GM18870 (cell line): ENCODE data around the gene DENND1A.

Source experiments
- ATAC-seq: cut with Tn5 transposase; IDR thresholded peaks from one replicate; pipeline ENCODE4 v1.9.1; 2021; ENCODE audit warnings: moderate library complexity; ENCODE audit not compliant: unreplicated experiment

Gene DENND1A

DNA sequence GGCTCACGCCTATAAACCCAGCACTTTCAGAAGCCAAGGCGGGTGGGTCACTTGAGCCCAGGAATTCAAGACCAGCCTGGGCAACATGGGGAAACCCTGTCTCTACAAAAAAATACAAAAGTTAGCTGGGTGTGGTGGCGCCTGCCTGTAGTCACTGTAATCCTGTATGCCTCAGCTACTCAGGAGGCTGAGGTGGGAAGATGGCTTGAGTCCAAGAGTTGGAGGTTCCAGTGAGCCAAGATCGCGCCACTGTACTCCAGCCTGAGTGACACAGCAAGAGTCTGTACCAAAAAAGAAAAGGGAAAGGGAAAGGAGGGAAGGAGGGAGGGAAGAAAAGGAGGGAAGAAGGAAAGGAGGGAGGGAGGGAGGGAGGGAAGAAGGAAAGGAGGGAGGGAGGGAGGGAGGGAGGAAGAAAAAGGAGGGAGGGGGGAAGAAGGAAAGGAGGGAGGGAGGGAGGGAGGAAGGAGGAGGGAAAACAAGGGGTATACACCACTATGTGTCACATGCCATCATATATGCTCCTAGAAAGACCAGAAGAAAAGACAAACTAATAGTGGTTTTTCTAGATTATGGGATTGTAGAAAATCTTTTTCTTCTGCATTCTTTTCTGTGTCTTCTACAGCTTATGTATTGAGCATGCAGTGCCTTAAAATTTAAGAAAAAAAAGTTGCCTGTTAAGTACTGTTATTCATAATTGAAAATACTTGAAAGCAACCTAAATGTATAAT, 240.1 kb downstream of the DENND1A start:
- ATAC-seq = no peak

DNA sequence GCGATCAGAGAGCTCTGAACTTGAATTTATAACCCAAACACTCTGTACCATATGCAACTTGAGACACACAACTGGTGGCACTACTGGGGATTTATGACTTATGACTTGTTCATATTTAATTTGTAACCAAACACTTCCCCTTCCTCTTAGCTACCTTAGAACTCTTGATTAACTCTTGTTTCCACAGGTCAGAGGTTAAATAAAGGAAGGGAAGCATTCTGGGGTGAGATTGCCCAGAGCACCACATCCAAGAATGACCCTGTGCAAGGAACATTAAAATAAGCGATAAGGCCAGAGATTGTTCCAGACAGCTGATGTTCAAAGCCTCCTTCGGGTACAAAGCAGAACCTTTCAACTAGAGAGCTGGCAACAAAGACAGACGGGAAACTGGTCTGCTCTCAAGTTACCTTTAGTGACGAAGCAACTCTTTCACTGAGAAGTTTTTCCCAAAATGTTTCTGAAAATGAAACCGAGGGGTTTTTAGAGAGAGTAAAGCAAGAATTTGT, 242.6 kb downstream of the DENND1A start:
- ATAC-seq = no peak

DNA sequence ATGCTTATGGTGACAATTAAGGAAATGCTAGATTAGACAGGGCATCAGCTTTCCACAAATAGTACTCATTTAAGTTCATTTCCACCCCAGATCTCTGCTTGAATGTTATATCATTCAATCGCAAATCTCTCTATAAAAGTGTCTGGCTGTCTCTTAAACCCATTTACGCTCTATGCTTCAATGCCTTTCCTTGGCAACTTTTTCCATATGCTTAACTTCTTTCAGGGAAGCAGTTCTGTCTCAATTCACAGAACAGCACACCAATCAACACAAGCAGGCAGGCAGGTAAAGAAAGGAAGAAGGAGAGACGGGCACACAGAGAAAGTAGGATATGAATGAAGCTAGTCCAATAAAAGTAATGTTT, 243.1 kb downstream of the DENND1A start:
- ATAC-seq = no peak

DNA sequence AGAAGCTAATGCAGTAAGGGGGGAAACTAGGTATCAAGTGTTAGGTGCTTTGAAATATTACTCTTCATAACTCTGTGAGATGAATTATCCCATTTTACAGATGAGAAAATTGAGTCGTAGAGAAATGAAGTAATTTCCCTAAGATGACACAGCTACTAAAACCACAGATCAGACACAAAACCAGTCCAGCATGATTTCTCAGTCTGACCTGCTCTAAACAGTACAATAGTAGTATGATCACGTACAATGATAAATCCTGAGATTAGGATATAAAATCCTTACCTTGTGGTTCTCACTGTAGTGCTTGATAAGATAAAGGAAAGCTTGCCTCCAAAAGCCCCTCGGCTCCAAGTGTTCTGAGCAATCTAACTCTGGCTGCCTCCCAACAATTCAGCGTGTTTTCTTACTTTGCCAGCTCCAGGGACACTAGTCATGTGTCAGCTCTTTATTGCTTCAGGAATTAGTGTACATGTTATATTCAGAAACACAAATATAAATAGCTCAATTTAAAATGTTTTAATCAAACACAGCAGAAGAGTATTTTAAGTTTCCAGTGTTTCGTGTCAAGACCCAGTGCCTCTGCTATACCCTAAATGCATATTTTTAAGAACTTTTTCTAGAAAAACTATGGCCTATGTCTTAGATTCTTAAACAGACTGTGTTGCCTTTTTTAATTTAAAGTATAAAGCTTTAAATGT, 243.6 kb downstream of the DENND1A start:
- no peak for ATAC-seq

DNA sequence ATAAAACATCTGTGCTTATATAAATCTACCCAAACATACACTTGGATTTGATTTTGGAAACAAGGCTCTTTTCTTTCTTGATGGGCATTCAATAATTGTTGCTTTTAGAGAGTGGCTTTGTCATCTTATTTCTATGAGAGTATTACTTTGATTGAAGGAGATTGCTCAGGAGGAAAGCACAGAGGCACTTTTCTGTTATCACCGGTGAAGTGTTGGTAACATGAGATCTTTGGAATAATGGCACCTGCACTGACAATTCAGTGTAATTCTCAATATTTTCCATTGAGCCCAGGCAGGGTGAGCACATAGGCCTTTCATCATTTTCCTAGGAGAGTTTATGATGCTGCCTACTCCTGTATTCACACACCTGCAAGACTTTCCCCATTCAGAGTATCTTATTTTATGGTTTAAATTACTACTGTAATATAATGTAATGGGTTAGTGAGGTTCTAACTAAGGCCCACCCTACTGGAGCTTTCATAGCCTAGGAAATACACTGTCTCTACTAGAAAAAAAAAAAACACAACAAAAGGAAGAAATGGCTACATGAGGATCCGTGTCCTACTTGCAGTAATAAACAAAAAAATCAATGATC, 244.3 kb downstream of the DENND1A start:
- no peak for ATAC-seq

DNA sequence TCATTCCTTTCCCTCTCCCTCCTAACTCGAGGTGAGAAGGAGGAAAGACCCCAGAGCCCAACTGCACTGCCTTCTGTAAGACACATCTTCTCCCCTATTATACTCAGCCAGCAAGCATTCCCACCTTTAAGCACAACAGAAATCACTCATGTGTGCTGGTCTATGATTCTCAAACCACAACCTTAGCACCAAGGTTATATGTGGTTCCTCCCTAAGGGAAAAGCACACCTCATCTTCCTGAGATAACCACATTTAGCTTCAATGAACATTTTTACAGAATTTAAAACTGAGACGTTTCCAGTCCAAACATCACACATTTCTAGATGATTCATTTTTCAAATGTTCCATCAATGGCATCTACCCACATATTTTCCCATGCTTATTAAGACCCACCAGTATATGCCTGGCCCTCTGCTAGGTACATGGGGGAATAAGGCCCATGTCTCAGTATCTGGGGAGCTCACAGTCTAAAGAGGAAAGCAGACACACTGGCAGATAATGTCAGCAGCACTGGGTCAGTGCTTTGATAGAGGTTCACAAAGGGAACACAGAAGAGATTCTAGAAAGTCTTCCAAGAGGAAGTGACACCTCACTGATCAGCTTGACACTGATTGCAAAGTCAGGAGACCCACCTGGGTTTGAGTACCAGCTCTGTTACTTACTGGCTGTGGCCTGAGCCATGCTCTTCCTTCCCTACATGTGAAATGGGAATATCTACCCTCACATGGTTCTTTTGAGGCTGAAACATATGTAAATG, 245.4 kb downstream of the DENND1A start:
- ATAC-seq = no peak

DNA sequence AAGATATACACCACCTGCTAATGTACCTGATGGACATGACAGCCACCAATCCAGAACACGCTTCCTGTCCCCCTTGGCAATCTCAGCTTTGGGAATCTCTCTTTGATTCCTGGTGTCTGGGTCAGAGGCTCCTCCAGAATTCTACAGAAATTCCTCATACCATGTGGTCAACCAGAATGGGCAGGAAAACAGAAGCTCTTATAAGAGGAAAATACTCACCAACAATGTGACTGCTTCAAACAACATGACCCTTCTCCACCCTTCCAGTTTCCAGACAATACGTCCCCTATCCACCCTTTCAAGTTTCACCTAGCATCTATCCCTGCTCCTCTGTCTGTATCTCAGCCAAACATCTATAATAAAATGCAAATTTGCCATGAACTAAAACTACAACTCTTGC, 247.2 kb downstream of the DENND1A start:
- no peak for ATAC-seq

DNA sequence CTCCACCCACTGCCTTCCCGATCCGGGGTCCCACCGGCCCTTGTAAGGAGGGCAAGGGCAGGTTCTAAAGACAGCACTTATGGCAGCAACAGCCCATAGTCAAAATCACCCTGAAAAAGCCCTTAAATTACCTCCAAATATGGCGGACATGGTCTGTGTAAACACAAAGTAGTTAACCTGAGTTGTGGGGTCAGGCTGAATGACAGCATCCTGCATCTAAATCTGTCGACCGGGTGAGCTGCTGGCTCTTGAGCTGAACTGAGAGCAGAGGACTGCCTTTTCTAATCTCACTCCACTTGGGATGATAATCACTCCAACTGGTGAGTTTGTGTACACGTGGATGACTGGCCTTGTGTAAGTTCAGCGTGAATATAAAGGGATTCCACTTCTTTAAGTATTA, 249.6 kb downstream of the DENND1A start:
- ATAC-seq = no peak

DNA sequence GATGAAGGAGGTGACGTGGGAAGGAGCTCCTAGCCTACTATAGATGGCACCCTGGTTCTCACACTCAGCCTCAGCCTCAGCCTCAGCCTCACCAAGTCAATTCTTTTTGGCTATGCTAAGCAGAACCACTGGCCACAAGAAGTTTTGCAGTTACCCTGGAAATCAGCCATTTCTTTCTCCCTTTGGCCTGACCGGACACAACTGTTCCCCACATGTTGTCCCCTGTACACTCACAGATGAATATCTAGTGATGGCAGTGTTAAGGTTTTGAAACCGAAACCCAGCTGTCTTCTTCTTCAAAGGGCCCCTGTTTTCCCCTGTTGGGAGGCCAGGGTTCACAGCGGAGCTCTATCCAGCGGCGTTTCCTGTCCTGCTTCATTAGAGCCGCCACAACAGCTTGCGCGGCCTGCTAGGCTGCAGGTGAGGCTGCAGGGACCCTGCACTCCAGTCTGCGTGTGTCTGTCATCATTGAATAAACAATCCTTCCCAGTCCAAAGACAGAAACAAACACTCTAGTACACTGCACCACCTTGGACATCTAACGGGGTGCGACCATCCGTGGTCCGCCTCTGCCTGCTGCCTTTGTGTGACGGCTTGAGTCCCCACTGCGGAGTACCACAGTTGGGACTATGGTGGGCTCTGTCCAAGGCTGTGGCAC, 250.5 kb downstream of the DENND1A start:
- ATAC-seq = peak; percentile 94

DNA sequence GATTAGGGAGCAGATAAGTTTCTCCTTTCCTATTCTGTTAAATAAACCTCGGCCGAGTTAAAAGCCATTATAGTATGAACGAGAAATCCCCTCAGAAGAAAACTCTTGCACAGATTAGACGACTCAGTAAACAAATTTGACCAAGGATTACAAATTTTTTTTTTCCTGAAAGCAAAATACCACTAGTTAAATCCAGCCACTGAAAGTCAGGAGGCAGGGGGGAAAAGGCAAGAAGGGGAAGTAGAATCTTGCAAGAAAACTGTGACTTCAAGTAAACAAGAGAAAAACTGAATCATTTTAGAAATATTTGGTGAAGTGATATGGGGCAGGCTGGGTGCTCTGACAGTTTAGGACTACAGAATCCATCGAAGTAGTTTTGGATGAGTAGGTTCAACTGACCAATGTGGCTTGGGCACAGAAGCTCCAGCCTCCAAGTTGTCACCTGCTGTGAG, 251.0 kb downstream of the DENND1A start:
- no peak for ATAC-seq

DNA sequence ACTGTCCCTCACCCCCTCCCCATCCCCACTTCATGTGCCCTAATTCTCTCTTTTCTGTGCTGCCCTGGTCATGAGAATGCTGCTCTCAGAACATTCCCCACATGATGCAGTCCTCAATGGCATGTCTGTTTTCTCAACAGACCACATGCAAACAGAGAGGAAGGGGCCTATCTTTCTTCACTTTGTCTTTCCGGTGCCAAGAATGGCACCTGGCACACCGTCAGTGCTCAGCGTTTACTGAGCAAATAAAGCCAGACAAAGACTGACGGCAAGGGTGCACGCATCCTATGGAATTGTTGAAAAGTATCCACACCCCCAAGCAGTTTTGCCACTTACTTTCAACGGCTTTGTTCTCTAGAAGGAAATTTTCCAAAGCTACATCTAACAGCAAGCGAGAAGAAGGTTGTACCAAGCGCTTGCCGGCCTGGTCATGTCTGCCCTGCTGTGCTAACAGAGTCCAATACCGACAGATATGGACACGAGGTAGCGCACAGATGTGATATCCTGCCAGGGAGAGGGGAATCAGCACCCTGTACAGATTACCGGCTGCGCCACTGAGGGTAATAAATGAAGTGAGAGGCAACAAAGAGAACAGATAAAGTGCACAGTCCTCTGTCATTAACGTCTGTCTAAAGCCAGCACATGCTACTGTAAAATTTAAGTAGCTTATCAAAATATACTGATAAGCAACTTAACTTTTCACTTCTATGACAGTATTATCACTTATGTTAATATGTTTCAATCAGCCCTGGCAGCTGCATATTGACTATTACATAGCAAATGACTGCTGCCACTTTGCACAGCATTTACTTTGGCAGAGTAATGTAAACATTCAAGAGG, 251.7 kb downstream of the DENND1A start:
- ATAC-seq = no peak

DNA sequence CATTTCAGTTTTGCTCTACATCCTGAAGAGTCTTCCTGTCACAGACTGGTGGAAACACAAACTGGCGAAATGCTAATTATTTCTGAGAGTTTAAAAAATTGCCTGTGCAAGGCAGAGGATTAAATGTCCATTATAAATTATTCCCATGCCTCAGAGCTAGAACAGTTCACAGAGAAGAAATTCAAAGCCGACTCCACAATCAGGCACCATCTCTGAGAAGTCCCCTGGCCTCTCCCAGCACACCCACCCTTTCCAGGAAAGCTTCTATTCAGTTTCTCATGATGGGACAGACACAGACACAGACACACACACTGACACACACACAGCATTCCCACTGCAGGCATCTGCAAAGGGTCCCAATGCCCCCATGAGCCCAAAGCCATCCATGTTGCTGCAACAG, 253.1 kb downstream of the DENND1A start:
- ATAC-seq = no peak

DNA sequence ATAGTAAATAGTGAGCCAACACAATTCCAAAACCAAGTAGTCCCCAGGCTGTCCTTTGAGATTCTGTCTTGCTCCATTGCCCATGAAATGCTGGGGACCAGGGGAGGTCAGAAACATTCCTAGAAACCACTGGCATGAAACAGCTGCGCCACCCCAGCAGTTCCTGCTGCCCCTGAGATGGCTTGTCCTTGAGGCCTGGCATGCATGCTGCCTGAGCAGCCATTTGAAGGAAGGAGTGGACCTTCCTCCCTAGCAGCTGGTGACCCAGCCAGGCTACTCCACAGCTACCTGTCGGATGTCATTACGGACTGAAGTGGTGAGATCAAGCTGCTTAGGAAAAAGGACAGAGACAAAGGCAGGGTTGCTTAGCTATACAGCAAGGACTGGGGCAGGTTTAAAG, 260.6 kb downstream of the DENND1A start:
- no peak for ATAC-seq

DNA sequence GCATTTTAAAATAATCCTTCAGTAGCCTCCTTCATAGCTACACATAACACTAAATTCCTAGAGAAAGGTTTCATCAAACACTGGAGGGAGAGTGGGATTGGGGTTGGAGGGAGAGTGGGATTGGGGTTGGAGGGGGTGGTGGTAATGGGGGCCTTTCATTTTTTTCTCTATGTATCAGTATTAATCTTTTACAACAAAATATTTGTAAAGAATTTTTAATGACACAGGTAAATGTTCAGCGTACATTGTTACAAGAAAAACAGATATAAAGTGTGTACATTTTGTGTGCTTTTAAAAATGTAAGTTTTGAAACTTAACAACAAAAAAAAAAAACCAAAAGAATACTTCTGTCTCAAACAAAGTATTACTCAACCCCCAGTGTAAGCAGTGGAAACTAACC, 266.4 kb downstream of the DENND1A start:
- no peak for ATAC-seq

DNA sequence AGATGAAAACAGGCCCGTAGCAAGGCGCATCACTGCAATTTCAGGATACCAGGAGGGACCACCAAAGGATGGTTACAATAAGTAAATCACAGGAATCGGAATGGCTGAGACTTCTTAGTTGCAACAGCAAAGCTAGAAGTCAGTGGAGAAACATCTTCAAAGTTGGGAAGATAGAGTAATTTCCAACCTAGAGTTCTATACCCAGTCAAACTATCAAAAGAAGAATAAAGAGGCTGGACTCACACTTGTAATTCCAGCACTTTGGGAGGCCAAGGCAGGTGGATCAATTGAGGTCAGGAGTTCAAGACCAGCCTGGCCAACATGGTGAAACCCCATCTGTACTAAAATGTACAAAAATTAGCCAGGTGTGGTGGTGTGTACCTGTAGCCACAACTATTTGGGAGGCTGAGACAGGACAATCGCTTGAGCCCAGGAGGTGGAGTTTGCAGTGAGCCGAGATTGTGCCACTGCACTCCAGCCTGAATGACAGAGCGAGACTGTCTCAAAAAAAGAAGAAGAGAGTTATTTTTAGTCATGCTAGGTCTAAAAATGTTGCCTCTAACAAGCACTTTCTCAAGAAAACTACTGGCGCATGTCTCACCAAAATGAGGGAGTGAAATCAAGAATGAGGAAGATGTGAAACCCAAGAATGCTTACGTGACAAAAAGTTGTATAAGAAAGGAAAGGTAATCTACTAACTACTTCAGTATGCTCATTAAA, 267.7 kb downstream of the DENND1A start:
- no peak for ATAC-seq

DNA sequence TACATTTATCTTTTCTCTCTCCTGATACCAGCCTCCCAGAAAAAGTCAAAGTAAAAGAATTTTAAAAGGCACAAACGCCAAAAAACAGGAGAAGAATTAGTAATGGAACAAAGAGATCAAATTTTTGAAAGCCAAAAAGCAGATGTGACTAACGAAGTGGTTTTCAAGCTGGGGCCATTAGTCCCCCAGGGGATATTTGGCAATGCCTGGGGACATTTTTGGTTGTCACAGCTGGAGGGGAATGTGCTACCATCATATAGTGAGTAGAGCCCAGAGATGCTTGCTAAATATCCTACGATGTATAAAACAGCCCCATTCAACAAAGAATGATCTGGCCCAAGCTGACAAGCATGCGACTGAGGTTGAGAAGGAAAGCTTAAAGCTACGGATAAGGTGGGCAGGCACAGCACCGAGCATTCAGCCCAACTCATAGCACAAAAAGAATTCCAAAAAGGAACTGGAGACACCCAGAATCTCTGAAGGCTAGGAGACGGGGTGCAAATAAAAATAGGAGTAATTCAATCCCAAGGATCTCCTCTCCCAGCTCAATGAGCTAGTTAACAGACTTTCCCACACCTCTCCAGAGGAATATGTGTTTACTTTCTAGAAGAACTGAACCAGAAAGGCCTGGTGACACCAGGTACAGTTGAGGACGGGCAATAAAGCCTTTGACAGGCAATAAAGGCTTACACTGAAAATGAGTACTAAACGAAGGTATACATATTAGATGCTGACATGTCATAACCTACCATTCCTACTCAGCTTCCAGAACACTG, 269.0 kb downstream of the DENND1A start:
- ATAC-seq = no peak

DNA sequence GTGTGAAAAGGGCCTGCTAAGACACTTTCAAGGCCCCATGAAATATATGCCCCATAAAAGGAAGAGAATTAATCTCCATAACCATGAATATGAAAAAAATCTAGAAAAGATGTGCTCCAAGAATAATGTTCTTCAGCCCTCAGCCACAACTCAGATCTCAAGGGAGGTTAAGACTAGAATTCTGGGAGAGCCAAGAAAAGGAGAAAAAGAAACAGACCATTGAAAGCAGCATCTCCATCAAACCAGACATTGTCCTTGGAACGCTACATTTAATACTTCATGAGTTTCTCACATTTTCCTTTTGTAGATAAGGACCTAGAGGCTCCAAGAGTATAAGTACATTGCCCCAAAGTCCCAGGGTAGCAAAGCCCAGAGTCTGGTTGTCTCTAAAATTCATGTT, 270.6 kb downstream of the DENND1A start:
- no peak for ATAC-seq

DNA sequence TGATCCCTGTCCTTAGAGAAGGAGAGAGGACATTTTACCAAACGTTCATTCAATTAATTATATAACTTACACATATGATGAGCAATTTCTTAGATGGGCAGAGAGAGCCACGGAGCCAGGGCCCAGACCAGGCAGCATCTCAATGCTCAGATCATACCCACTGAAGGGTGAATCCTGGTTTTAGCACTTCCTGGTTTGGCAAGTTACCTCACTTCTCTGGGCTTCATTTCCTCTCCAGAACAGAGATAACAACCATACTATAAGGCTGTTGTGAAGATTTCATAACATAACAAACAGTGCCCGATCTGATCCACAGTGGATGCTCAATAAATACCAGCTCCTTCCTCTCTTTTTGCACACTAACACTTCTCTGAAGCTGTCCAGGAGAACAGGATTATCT, 271.1 kb downstream of the DENND1A start:
- ATAC-seq = no peak

DNA sequence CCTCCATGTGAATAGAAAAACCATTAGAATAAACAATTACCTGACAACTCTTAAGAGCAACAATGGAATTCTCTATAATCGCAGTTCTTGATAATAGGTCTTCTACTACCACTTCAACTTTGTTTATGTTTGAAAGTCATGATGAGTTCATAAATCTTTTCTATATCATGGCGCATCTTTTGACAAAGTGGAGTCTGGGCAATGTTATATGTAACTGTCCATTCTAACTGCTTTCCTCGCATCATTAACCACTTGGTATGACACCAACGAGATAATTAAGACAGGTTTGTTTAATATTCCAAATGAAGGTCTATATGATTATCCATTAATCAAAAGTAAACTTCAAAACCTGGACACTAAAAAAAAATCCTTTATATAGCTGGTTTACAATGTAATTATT, 272.0 kb downstream of the DENND1A start:
- no peak for ATAC-seq
